Panc1 (cell line): Measurements from ENCODE around the gene ENDOV. TPM values are rescaled to one million over a fixed set of nuclear protein-coding genes. Genes with fewer than 3 reads are reported as not detected.

Experiments used
- ATAC-seq: fragments of 200-7000 bp; cut with Tn5 transposase; 2 replicates; pipeline ENCODE4 v1.9.1; 2020; ENCODE audit warnings: mild to moderate bottlenecking, moderate library complexity
- BruUV-seq: library from RNA; stranded (reverse); fragments of 400-500 nt; replicated peaks from 2 replicates; lab custom pipeline; 2021; lab: Mats Ljungman, UMichigan
- CTCF ChIA-PET: fragments of 300-600 bp; sonication (Branson Sonifier 250); formaldehyde crosslinking; loops from one replicate; lab custom pipeline; 2022; ENCODE audit warnings: antibody characterized with exemption; lab: Charles Lee
- POLR2A ChIA-PET: fragments of 300-600 bp; sonication (Branson Sonifier 250); formaldehyde crosslinking; loops from one replicate; lab custom pipeline; 2022; ENCODE audit warnings: antibody characterized with exemption; lab: Charles Lee
- DNase-seq: peaks from one replicate; pipeline ENCODE4 v3.0.0-alpha.2; 2010; ENCODE audit warnings: low read depth, low spot score
- H3K27ac ChIP-seq: 2 replicates; pipeline ENCODE4 v1.5.1; 2011; ENCODE audit warnings: mild to moderate bottlenecking, low read length, inconsistent platforms
- H3K27me3 ChIP-seq: fragments of 200-500 bp; sonication (Bioruptor generic); 2 replicates; pipeline ENCODE4 v1.6.0; 2014; ENCODE audit warnings: low read length, inconsistent platforms; ENCODE audit not compliant: control insufficient read depth, insufficient read depth
- H3K36me3 ChIP-seq: fragments of 200-500 bp; sonication (Bioruptor generic); 2 replicates; pipeline ENCODE4 v1.5.1; 2014; ENCODE audit warnings: inconsistent platforms, mild to moderate bottlenecking, low read length, moderate library complexity; ENCODE audit not compliant: control insufficient read depth, insufficient read depth
- H3K4me1 ChIP-seq: 2 replicates; pipeline ENCODE4 v1.5.1; 2011; ENCODE audit warnings: inconsistent platforms, mild to moderate bottlenecking, low read length, moderate library complexity; ENCODE audit not compliant: control insufficient read depth, insufficient read depth
- H3K4me3 ChIP-seq, 2 experiments: 2 replicates each; pipeline ENCODE4 v1.5.1; 2011 to 2012; ENCODE audit warnings: low read depth in 2 of 2, low read length in 2 of 2, mild to moderate bottlenecking in 2 of 2, inconsistent platforms in 1 of 2, moderate library complexity in 1 of 2
- H3K9me3 ChIP-seq: fragments of 200-500 bp; sonication (Bioruptor generic); 2 replicates; pipeline ENCODE4 v1.5.1; 2014; ENCODE audit warnings: low read depth, mild to moderate bottlenecking, inconsistent platforms, low read length, moderate library complexity; ENCODE audit not compliant: control insufficient read depth, insufficient read depth
- CTCF ChIP-seq: fragments of 450-650 bp; IDR thresholded peaks from 2 replicates; pipeline ENCODE4 v1.5.1; 2017; ENCODE audit warnings: mild to moderate bottlenecking
- POLR2AphosphoS5 ChIP-seq: IDR thresholded peaks from 2 replicates; pipeline ENCODE4 v1.6.1; 2012; ENCODE audit warnings: mild to moderate bottlenecking, low read depth, low read length, moderate library complexity
- REST ChIP-seq, 2 experiments: IDR thresholded peaks; 2 replicates each; pipeline ENCODE4 v1.6.1; 2011 to 2012; ENCODE audit warnings: low read depth in 2 of 2, control low read depth in 1 of 2, low read length in 1 of 2, mild to moderate bottlenecking in 1 of 2, moderate library complexity in 1 of 2; ENCODE audit not compliant: insufficient read depth in 1 of 2
- SIN3A ChIP-seq: IDR thresholded peaks from 2 replicates; pipeline ENCODE4 v1.6.1; 2012; ENCODE audit warnings: low read depth, mild to moderate bottlenecking, low read length, moderate library complexity, borderline replicate concordance; ENCODE audit not compliant: insufficient read depth
- TCF7L2 ChIP-seq: IDR thresholded peaks from 2 replicates; pipeline ENCODE4 v1.6.1; 2011; ENCODE audit warnings: mild to moderate bottlenecking, low read depth, low read length, inconsistent platforms
- in situ Hi-C: cut with HindIII; loops from 2 replicates; pipeline ENCODE4 v1.10.0; 2016; ENCODE audit warnings: low sequenced_read_pairs, low pct_unique_long_range_greater_than_20kb
- intact Hi-C: fragments of 100-400 bp; cut with micrococcal nuclease; formaldehyde crosslinking; loops from one replicate; pipeline ENCODE4 v1.10.0; 2022; ENCODE audit not compliant: unreplicated experiment
- total RNA-seq: library from RNA; stranded (reverse); gene quantifications from one replicate; pipeline ENCODE4 v1.2.1, GENCODE V29; 2021; ENCODE audit not compliant: unreplicated experiment

The ENDOV gene
- total RNA-seq, 1 experiment from 2014 or later: 37.1 TPM

DNA sequence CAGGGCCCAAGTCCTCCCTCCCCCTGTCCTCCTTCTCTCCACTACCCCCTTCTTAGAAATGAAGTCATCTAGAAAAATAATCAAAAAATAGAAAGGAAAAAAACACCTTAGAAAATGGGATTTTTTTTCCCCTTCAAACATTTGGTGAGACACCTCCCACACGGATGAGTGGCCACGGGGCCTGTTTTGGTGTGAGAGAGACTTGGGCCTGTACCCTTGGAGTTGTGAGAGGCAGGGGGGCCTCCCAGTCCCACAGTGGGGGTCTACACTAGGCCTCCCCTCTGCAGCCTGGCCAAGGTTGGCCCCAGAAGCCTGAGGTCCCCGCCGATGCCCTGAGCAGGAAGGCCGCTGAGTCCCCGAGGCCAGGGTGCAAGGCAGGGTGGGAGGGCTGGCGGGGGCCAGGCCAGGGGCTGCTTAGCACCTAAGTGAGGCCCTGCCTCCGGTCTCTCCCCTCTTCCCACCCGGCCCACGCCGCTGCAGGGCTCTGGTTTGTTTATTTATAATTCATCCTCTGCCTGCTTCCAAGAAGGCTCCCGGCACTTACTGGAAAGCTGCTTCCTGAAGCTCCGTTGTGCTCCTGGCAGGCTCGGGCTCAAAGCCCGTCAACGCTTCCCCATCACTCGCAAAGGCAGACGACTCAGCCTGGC, 35.1 kb downstream of the ENDOV start:
- peaks cover 8% of the 10 kb centered on the region for H3K4me1 ChIP-seq
- POLR2A ChIA-PET: no interaction called here
- in situ Hi-C loops: no loop called here
- H3K36me3 ChIP-seq: no peaks in the 10 kb centered on the region; the same call in 1 of the 2 replicates
- no peak overlapping the region for H3K4me3 ChIP-seq
- DNase-seq (no peak), ATAC-seq (no peak)
- no peaks in the 10 kb centered on the region for H3K9me3 ChIP-seq
- intact Hi-C loops: no loop called here
- H3K27ac ChIP-seq: no peak overlapping the region
- CTCF ChIA-PET: interaction anchor here (0.7 kb wide), 1 partner anchor 859 kb away, joined by 3 read pairs; no protein-coding TSS in a partner anchor
- no TSS peak for BruUV-seq
- H3K27me3 ChIP-seq: no peaks in the 10 kb centered on the region
- TF ChIP-seq REST (IDR thresholded peaks at IDR 0.05; ENCODE audit: insufficient read depth in 1 of 2, low read depth in 2 of 2, low read length in 1 of 2) (no peak), CTCF (no peak), TCF7L2 (no peak), POLR2AphosphoS5 (no peak), SIN3A (no peak)

DNA sequence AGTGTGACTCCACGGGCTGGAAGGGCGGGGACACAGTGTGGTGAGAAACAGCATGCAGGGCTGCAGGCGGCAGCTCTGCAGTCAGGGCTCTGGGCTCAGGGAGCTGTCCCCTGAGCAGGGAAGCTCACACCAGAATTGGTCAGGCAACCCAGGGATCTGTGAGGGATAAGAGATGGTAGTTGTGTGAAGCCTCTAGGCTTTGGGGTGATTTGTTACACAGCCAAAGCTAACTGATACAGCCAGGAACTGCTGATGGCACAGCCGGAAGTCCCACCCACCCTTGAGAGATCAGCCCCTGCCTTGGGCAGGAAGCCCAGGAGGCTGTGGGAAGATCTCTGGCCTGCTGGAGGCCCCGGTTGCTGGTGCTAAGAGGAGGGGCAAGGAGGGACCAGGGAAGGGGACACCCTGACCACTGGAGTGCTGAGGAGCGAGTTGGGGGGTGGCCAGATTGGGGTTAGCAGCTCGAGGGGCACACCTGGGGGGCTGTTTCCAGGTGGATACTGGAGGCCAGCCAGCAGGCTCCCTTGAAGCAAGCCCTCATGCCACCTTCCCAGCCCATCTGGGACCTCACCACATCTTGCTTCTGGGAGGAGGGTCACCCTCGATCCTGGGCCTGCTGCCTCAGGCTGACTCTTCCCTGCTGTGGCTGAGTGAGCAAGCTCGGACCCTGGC, 36.3 kb downstream of the ENDOV start:
- Histone ChIP-seq H3K9me3 (no peaks in the 10 kb centered on the region), H3K27me3 (no peaks in the 10 kb centered on the region), H3K4me1 (peaks cover 16% of the 10 kb centered on the region), H3K27ac (no peak overlapping the region), H3K36me3 (no peaks in the 10 kb centered on the region; the same call in 1 of the 2 replicates), H3K4me3 (no peak overlapping the region)
- TF ChIP-seq SIN3A: no peak
- no peak for TF ChIP-seq CTCF
- no peak for TF ChIP-seq TCF7L2
- no peak for TF ChIP-seq POLR2AphosphoS5
- TF ChIP-seq REST (IDR thresholded peaks at IDR 0.05; ENCODE audit: insufficient read depth in 1 of 2, low read depth in 2 of 2, low read length in 1 of 2): no peak
- POLR2A ChIA-PET: no interaction called here
- ATAC-seq (no peak), DNase-seq (no peak)
- intact Hi-C loops (no loop called here), in situ Hi-C loops (no loop called here)
- CTCF ChIA-PET: no interaction called here
- no TSS peak for BruUV-seq
